ENCODE data around the gene MRPS26.

- TF ChIP-seq, protein P1, sequence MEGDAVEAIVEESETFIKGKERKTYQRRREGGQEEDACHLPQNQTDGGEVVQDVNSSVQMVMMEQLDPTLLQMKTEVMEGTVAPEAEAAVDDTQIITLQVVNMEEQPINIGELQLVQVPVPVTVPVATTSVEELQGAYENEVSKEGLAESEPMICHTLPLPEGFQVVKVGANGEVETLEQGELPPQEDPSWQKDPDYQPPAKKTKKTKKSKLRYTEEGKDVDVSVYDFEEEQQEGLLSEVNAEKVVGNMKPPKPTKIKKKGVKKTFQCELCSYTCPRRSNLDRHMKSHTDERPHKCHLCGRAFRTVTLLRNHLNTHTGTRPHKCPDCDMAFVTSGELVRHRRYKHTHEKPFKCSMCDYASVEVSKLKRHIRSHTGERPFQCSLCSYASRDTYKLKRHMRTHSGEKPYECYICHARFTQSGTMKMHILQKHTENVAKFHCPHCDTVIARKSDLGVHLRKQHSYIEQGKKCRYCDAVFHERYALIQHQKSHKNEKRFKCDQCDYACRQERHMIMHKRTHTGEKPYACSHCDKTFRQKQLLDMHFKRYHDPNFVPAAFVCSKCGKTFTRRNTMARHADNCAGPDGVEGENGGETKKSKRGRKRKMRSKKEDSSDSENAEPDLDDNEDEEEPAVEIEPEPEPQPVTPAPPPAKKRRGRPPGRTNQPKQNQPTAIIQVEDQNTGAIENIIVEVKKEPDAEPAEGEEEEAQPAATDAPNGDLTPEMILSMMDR (IDR thresholded peaks at IDR 0.05 in 4 of 5, conservative IDR thresholded peaks at IDR 0.05 in 1 of 5), result no peak
- TF ChIP-seq POLR2A (IDR thresholded peaks at IDR 0.05), result no peak
Observed at GRCh38 chr20:3041854-3042409, 3.9 kb upstream of the MRPS26 start.
